Loucy (cell line): Measurements from ENCODE around the gene ACTR2.

Experiments
- EZH2phosphoT487 ChIP-seq: fragments of 200-600 bp; IDR thresholded peaks from 2 replicates; pipeline ENCODE4 v1.6.1; 2018; ENCODE audit warnings: antibody characterized with exemption, mild to moderate bottlenecking, moderate library complexity, borderline replicate concordance
- TF ChIP-seq, protein P1 (sequence below): fragments of 200-600 bp; sonication (generic); conservative IDR thresholded peaks from 2 replicates; pipeline ENCODE4 v1.5.1; 2014; ENCODE audit warnings: mild to moderate bottlenecking, antibody characterized with exemption, low read length

DNA sequence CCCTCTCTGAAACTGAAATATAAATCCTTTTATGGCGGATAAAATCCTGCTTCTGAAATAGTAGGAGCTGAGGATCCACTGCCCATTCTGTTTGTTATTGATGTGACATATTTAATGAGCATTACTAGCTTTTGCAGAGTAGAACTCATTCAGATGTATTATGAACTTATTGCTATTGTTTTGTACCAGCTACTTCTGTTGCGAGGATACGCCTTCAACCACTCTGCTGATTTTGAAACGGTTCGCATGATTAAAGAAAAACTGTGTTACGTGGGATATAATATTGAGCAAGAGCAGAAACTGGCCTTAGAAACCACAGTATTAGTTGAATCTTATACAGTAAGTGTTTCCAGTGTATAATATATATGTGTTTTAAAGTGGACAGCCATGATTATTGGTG lies 27.7 kb downstream of the ACTR2 start:
- no peak for TF ChIP-seq EZH2phosphoT487
- TF ChIP-seq, protein P1, sequence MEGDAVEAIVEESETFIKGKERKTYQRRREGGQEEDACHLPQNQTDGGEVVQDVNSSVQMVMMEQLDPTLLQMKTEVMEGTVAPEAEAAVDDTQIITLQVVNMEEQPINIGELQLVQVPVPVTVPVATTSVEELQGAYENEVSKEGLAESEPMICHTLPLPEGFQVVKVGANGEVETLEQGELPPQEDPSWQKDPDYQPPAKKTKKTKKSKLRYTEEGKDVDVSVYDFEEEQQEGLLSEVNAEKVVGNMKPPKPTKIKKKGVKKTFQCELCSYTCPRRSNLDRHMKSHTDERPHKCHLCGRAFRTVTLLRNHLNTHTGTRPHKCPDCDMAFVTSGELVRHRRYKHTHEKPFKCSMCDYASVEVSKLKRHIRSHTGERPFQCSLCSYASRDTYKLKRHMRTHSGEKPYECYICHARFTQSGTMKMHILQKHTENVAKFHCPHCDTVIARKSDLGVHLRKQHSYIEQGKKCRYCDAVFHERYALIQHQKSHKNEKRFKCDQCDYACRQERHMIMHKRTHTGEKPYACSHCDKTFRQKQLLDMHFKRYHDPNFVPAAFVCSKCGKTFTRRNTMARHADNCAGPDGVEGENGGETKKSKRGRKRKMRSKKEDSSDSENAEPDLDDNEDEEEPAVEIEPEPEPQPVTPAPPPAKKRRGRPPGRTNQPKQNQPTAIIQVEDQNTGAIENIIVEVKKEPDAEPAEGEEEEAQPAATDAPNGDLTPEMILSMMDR, result no peak
